OCI-LY7 (cell line): ENCODE results near the gene NKX6-2. TPM values are rescaled to one million over a fixed set of nuclear protein-coding genes. Genes with fewer than 3 reads are reported as not detected.

Source experiments
- BruUV-seq: library from RNA; stranded (reverse); fragments of 400-500 nt; replicated peaks from 2 replicates; lab custom pipeline; 2021; lab: Mats Ljungman, UMichigan
- CTCF ChIA-PET: fragments of 300-600 bp; sonication (Branson Sonifier 250); formaldehyde crosslinking; loops from one replicate; lab custom pipeline; 2022; ENCODE audit warnings: antibody characterized with exemption; ENCODE audit not compliant: unreplicated experiment; lab: Charles Lee
- POLR2A ChIA-PET: fragments of 300-600 bp; sonication (Branson Sonifier 250); formaldehyde crosslinking; loops from one replicate; lab custom pipeline; 2022; ENCODE audit warnings: antibody characterized with exemption; lab: Charles Lee
- DNase-seq: peaks from one replicate; pipeline ENCODE4 v3.0.0-alpha.2; 2015; ENCODE audit warnings: low spot score
- H2AFZ ChIP-seq: fragments of 200-600 bp; sonication (generic), shearing (Covaris generic); 2 replicates; pipeline ENCODE4 v1.6.1; 2014; ENCODE audit warnings: mild to moderate bottlenecking, antibody characterized with exemption, low read length, moderate library complexity
- H3K27ac ChIP-seq: fragments of 200-600 bp; sonication (generic); 2 replicates; pipeline ENCODE4 v1.5.1; 2014; ENCODE audit warnings: mixed run types, low read depth, mild to moderate bottlenecking, moderate library complexity, low read length, inconsistent platforms; ENCODE audit not compliant: poor library complexity, severe bottlenecking
- H3K36me3 ChIP-seq: fragments of 200-600 bp; sonication (generic); 2 replicates; pipeline ENCODE4 v1.6.1; 2014; ENCODE audit warnings: mild to moderate bottlenecking, antibody characterized with exemption, low read length, moderate library complexity, mixed read lengths; ENCODE audit not compliant: insufficient read depth
- H3K4me1 ChIP-seq: fragments of 200-600 bp; sonication (generic); 2 replicates; pipeline ENCODE4 v1.5.1; 2014; ENCODE audit warnings: mild to moderate bottlenecking, low read length; ENCODE audit not compliant: insufficient read depth, poor library complexity, severe bottlenecking
- H3K4me2 ChIP-seq: fragments of 200-600 bp; sonication (generic); 2 replicates; pipeline ENCODE4 v1.6.1; 2014; ENCODE audit warnings: mild to moderate bottlenecking, low read length
- H3K4me3 ChIP-seq: fragments of 200-600 bp; sonication (generic); 2 replicates; pipeline ENCODE4 v1.5.1; 2014; ENCODE audit warnings: mild to moderate bottlenecking, low read depth, low read length; ENCODE audit not compliant: poor library complexity, severe bottlenecking
- H3K79me2 ChIP-seq: fragments of 200-600 bp; sonication (generic); 2 replicates; pipeline ENCODE4 v1.6.1; 2016; ENCODE audit warnings: low read depth, mild to moderate bottlenecking, low read length, moderate library complexity, mixed read lengths; ENCODE audit not compliant: insufficient read depth
- H3K9me2 ChIP-seq: fragments of 200-600 bp; sonication (generic); 2 replicates; pipeline ENCODE4 v1.6.1; 2016; ENCODE audit warnings: mild to moderate bottlenecking, low read length, mixed read lengths; ENCODE audit not compliant: insufficient read depth
- H3K9me3 ChIP-seq: fragments of 200-600 bp; sonication (generic); 2 replicates; pipeline ENCODE4 v1.6.1; 2014; ENCODE audit warnings: mild to moderate bottlenecking, mixed run types, low read length, mixed read lengths
- H4K20me1 ChIP-seq: fragments of 200-600 bp; sonication (generic); 2 replicates; pipeline ENCODE4 v1.6.1; 2014; ENCODE audit warnings: mild to moderate bottlenecking, antibody characterized with exemption, low read length, moderate library complexity, mixed read lengths; ENCODE audit not compliant: insufficient read depth
- CTCF ChIP-seq: fragments of 200-600 bp; sonication (generic); conservative IDR thresholded peaks from 2 replicates; pipeline ENCODE4 v1.5.1; 2014; ENCODE audit warnings: mild to moderate bottlenecking, antibody characterized with exemption, low read length, moderate library complexity, mixed read lengths
- EZH2phosphoT487 ChIP-seq: fragments of 200-600 bp; sonication (generic); IDR thresholded peaks from 2 replicates; pipeline ENCODE4 v1.6.1; 2018; ENCODE audit warnings: low read depth, borderline replicate concordance, mild to moderate bottlenecking, mixed run types, antibody characterized with exemption, low read length, moderate library complexity, mixed read lengths
- intact Hi-C: fragments of 100-400 bp; cut with micrococcal nuclease; formaldehyde crosslinking; loops from one replicate; pipeline ENCODE4 v1.10.0; 2022; ENCODE audit not compliant: unreplicated experiment
- total RNA-seq, 2 experiments: library from RNA; depleted of rRNA in 1 of 2; stranded (reverse); fragments of >200 nt in 1 of 2; shearing (Covaris generic) in 1 of 2; gene quantifications; 2 replicates each; pipeline ENCODE4 v1.2.3, GENCODE V29; 2014 to 2022

The NKX6-2 gene
- total RNA-seq, 2 experiments from 2014 or later, result not detected

DNA sequence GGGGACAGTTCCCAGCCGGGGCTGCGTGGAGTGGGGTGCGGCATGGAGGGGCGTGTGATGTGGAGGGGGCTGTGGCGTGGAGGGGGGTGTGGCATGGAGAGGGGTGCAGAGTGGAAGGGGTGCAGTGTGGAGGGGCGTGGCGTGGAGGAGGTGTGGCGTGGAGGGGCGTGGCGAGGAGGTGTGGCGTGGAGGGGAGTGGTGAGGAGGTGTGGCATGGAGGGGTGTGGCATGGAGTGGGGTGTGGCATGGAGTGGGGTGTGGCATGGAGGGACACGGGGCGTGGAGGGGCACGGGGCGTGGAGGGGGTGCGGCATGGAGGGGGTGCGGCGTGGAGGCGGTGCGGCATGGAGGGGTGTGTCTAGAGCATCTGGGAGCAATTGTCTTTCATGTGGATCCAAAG, 33.6 kb downstream of the NKX6-2 start:
- Histone ChIP-seq H2AFZ (no peak overlapping the region), H4K20me1 (no peaks in the 10 kb centered on the region), H3K36me3 (no peaks in the 10 kb centered on the region), H3K79me2 (no peaks in the 10 kb centered on the region), H3K4me1 (no peaks in the 10 kb centered on the region), H3K9me3 (no peaks in the 10 kb centered on the region), H3K4me3 (no peak overlapping the region), H3K27ac (no peak overlapping the region), H3K4me2 (no peak overlapping the region), H3K9me2 (no peaks in the 10 kb centered on the region)
- POLR2A ChIA-PET, result no interaction called here
- CTCF ChIA-PET, result interaction anchor here (0.6 kb wide), 1 partner anchor 125 kb away, joined by 3 read pairs; no protein-coding TSS in a partner anchor
- no peak for DNase-seq
- intact Hi-C loops, result no loop called here
- TF ChIP-seq EZH2phosphoT487, result no peak
- TF ChIP-seq CTCF, result no peak
- BruUV-seq, result no TSS peak

- BruUV-seq, result no TSS peak
- no peaks in the 10 kb centered on the region for H3K36me3 ChIP-seq
- POLR2A ChIA-PET, result no interaction called here
These were observed 35.0 kb downstream of the NKX6-2 start for GRCh38 chr10:132750936-132751335.

More at GRCh38 chr10:132750936-132751335, 35.0 kb downstream of the NKX6-2 start:
- CTCF ChIA-PET, result no interaction called here
- no peak for DNase-seq
- Histone ChIP-seq H3K4me3 (no peak overlapping the region), H3K27ac (no peak overlapping the region), H3K79me2 (no peaks in the 10 kb centered on the region), H3K9me3 (no peaks in the 10 kb centered on the region), H2AFZ (no peak overlapping the region), H4K20me1 (no peaks in the 10 kb centered on the region), H3K4me2 (no peak overlapping the region), H3K9me2 (no peaks in the 10 kb centered on the region), H3K4me1 (no peaks in the 10 kb centered on the region)
- TF ChIP-seq CTCF (no peak), EZH2phosphoT487 (no peak)
- intact Hi-C loops, result no loop called here
